GM21367 (cell line): ENCODE data around the gene CERT1.
A peak's percentile ranks its signal among the peaks of the same experiment; 100 is the strongest.

Source experiments
- ATAC-seq: cut with Tn5 transposase; IDR thresholded peaks from one replicate; pipeline ENCODE4 v1.9.1; 2021; ENCODE audit not compliant: unreplicated experiment

CERT1 gene

DNA sequence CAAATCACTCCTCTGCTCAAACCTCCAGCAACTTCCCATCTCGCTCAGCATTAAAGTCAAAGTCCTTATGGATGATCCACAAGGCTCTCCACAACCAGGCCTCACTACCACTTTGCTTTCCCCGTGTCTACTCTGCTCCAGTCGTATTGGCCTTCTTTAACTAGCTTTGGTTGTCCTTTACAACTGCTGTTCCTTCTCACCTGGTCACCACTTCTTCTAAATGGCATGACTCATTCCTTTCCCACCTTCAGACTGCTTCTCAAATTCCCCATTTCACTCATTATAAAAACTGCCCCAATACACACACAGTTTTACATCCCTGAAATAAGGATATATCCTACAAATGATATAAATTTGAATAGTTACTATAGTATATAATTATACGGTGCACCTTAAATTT is 30.4 kb downstream of the CERT1 start:
- no peak for ATAC-seq

DNA sequence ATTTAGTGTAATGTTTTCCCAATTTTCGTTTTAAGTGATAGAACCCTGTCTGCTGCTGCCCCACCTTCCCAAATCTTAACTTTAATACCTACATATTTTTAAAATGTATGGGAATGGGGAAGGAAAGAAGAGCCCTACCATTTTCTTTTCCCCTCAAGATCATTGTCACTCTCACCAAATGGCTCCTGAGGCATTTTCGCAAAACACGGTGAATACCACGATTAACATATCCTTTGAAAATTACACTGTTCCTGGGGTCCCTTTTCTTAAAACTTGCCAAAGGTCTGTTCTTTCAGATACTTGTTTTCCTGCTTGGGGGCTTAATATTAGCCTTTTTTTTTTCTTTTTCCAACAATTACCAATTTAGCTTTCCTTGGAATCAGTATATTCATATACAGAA is 36.1 kb downstream of the CERT1 start:
- no peak for ATAC-seq

- no peak for ATAC-seq
Observed at GRCh38 chr5:75473463-75473862, 38.0 kb downstream of the CERT1 start.

- ATAC-seq: no peak
Observed at GRCh38 chr5:75472973-75473372, 38.5 kb downstream of the CERT1 start.

- ATAC-seq: no peak
Observed at GRCh38 chr5:75471193-75471592, 40.2 kb downstream of the CERT1 start.

- ATAC-seq: no peak
Observed at GRCh38 chr5:75469017-75469416, 42.4 kb downstream of the CERT1 start.

DNA sequence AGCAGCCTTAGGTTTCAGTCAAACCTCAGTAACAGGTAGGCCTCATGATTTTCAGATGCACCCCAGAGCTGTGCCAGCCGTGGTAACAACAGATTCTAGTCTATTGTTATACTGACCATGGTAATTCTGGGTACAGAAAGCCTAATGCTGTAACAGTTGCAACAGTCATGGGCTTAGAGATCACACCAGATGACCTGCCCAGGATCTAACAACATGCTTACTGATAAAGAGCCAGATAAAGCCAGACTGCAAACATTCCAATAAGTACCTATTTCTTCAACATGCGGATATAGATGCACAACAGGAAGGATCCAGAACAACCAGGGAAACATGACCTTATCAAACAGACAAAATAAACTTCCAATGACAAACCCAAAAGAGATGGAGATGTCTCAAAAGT is 42.8 kb downstream of the CERT1 start:
- no peak for ATAC-seq

GRCh38 chr5:75466006-75466716 is 45.3 kb downstream of the CERT1 start:
- no peak for ATAC-seq

- no peak for ATAC-seq
Observed at GRCh38 chr5:75465480-75465879, 45.9 kb downstream of the CERT1 start.

DNA sequence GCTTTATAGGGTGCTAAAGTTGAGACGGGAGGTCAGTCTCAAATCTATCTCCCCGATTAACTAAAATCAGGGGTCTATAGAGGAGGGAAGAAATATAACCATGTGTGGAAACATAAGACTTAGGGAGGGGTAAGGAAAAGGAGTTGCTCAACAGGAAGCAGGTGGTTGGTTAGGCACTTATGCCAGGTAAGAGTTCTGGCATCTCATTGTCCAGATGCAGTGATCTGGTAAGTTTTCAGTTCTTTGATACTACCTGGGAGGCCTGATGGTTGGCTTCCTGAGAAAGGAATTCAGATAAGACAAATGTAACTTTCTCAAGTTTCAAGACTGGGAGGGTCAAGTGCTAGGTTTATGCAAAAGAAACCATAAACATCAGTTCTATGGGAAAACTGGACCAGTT is 47.7 kb downstream of the CERT1 start:
- no peak for ATAC-seq

DNA sequence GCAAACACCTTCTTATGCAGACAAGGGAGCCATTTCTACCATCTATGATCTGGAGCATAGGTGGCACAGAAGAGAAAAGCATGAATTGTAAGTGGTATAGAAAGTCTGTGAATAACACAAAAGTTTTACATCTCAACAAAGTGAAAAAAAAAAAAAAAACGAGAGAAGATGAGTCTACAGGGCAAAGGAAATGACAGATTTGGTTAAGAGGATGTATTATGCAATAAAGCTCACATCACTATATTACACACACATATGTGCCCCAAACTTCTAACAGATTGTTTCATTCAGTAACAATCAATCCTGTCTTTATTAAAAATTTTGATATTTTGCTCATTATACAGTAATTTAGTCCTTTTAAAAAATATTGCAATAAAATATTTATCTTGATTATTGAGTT is 49.8 kb downstream of the CERT1 start:
- ATAC-seq: no peak

DNA sequence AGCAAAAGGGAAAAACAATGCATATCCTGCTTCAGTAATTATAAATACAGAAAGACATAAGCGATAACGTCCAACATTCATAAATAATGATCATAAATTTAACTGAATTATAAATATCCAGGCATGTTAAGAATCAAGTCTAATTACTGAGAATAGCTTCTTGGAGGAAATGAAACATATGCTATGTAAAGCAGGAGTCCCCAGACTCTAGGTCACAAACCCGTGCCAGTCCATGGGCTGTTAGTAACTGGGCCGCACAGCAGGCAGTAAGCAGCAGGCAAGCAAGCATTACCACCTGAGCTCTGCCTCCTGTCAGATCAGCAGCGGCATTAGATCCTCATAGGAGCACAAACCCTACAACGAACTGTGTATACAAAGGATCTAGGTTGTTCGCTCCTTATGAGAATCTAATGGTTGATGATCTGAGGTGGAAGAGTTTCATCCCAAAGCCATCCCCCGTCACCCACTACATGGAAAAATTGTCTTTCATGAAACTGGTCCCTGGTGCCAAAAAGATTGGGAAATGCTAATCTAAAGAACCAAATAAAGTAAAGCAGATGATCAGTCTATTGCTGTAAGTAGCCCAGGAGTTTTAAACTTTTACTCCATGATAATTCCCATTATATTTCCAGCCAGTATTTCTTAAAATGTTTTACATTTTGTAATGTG is 50.4 kb downstream of the CERT1 start:
- ATAC-seq: peak; percentile 42

DNA sequence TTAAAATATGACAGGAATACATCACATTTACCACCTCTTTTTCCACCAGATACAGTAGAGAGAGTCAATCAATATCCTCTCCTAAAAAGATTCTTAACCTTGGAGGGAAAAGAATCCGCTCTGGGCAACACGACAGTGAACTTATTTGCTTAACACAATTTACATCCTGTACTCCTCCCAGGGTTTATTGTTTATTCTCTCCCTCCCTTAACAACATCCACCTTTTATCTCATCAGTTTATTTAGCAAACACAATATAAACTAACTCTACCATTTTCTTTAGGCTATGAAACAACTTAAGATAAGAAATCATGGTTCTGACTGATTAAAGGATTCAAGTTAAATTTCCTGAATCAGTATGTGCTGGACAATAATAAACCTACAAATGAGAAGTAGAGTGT is 50.9 kb downstream of the CERT1 start:
- no peak for ATAC-seq

DNA sequence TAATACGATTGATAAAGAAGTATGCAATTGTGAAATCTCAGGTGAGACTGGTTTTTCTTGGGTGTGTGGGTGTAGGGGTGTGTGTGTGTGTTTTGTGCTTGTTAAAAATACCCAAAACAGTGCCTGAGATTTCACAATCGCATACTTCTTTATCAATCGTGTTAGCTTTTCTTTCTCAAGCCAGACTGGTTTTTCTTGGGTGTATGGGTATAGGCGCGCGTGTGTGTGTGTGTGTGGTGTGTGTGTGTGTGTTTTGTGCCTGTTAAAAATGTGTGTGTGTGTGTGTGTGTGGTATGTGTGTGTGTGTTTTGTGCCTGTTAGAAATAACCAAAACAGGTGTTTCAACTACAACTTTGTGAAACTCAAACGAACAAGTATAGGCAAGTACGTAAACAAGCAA is 53.7 kb downstream of the CERT1 start:
- no peak for ATAC-seq

DNA sequence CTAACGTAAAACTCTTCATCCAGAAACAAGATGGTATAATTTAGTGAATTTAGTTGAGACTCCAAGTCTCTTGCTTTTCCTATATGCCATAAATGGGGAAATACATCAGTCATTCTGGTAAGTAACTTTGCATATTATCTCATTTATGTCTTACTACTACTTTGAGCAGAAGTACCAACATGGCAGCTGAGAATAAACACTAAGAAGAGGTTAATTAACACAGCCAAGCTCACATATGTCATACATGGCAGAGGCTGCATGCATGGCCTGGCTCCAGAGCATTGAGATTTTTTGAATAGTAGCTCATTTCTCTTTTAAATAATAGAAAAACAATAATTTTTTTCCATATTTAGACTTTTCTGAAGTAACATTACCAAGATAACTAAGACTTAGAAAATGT is 54.3 kb downstream of the CERT1 start:
- no peak for ATAC-seq

DNA sequence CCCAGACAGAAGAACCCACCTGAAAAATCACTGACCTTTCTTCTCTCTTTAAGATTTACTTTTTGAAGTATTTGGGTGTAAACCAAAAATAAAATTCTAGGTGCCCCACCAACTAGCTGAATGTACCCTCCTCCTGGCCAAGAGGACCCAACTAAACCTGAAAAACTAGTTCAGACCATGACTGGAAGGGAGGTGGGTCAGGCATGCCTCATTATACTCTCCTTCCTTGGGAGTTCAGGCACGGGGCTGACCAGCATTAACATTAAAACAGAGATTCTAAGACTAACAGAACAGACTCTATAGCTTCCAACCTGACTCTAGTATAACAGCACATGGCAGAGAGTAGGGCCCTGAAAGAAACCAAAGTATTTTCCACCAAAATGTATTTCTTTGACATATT is 61.4 kb downstream of the CERT1 start:
- ATAC-seq: no peak

DNA sequence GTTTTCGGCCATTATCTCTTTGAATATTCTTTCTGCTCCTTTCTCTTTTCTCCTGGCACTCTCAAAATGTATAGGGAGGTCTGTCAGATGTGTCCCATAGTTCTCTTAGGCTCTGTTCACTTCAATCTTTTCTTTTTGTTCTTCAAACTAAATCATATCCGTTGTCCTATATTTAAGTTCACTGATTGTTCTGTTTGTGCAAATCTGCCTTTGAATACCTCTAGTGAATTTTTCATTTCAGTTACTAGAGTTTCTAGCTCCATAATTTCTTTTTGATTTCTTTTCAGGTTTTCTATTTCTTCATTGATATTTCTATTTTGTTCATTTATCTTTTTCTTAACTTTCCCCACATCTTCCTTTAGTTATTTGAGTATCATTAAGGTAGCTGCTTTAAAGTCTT is 65.4 kb downstream of the CERT1 start:
- no peak for ATAC-seq

DNA sequence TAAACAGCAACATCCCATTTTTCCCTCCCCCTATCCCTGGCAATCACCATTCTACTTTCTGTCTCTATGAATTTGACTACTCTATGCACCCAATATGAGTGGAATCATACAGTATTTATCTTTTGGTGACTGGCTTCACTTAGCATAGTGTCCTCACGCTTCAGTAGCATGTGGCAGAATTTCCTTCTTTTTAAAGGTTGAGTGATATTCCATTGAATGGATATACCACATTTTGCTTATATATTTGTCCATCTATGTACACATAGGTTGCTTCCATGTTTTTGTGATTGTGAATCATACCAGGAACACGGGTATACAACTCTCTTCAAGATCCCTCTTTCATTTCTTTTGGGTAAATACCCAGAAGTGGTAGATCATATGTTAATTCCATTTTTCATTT is 69.9 kb downstream of the CERT1 start:
- no peak for ATAC-seq

DNA sequence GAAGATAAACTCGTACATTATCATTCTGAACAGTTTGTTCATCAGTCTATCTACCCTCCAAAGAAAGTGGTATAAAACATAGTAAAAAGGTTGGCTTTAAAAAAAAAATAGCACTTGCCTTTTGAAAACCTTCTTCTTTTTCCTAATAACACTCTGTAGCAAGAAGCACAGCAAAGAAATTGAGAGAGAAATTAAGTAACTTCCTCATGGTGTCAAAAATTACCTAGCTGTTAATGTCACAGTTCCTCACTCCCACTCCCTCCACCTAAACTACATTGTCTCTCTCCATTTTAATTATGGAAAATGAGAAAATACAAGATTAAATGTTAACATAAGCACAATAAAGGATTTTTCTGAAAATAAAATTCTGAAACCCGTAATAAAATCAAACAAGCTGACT is 72.2 kb downstream of the CERT1 start:
- no peak for ATAC-seq

DNA sequence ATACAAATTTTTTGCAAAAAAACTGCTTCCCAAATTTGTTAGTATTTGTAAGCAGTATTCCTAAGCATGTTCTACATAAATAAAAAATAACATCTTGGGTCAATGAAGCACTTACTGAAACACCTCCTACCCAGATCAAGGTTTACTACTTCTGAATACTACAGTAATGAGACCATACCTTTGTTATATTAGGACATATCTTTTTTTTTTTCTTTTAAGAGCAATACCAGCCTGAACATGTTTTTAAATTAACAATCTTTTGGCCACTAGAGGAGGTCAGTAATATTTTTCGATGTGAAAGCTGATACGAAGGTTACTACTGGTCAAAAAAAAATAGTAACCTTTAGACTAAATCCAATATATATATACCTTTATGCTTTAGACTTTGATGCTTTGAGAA is 72.7 kb downstream of the CERT1 start:
- no peak for ATAC-seq

- no peak for ATAC-seq
Observed at GRCh38 chr5:75435096-75435495, 76.3 kb downstream of the CERT1 start.

- no peak for ATAC-seq
Observed at GRCh38 chr5:75433814-75434506, 77.5 kb downstream of the CERT1 start.
